Heart left ventricle (tissue), 16 donors: Measurements from ENCODE around the gene LCE3E. TPM values are rescaled to one million over a fixed set of nuclear protein-coding genes. Genes with fewer than 3 reads are reported as not detected.
"Not testable (repeated sequence)": the region's sequence is repeated elsewhere in the genome, so short reads cannot be mapped to it uniquely, and the experiment has no call there.

Experiments
- ATAC-seq, 4 donors: fragments of 200-7000 bp; cut with Tn5 transposase; one replicate each; pipeline ENCODE4 v1.9.1; 2020 to 2022; ENCODE audit warnings: moderate library complexity in 4 of 4, mild to moderate bottlenecking in 3 of 4, moderate number of reproducible peaks in 1 of 4
- DNase-seq, 5 donors: peaks; one replicate each; pipeline ENCODE4 v3.0.0-alpha.2; 2020
- H3K27ac ChIP-seq, 12 donors: fragments of 200-600 bp; sonication (generic) in 4 of 12; one replicate each; pipeline versions ENCODE4 v1.5.0 to v1.8.0; 2016 to 2022; ENCODE audit warnings: mild to moderate bottlenecking in 2 of 12
- H3K27me3 ChIP-seq, 9 donors: fragments of 200-600 bp; sonication (generic) in 2 of 9; one replicate each; pipeline versions ENCODE4 v1.5.1 to v1.8.0; 2016 to 2022; ENCODE audit warnings: mild to moderate bottlenecking in 3 of 9
- H3K36me3 ChIP-seq, 9 donors: fragments of 200-600 bp; sonication (generic) in 2 of 9; one replicate each; pipeline versions ENCODE4 v1.5.0 to v1.8.0; 2018 to 2022; ENCODE audit warnings: mild to moderate bottlenecking in 2 of 9
- H3K4me1 ChIP-seq, 12 donors: fragments of 200-600 bp; sonication (generic) in 4 of 12; one replicate each; pipeline versions ENCODE4 v1.5.0 to v1.8.0; 2016 to 2022; ENCODE audit warnings: mild to moderate bottlenecking in 3 of 12
- H3K4me3 ChIP-seq, 12 donors: fragments of 200-600 bp; sonication (generic) in 4 of 12; one replicate each; pipeline versions ENCODE4 v1.5.0 to v1.8.0; 2017 to 2022; ENCODE audit warnings: mild to moderate bottlenecking in 9 of 12, moderate library complexity in 4 of 12
- H3K9me3 ChIP-seq, 12 donors: fragments of 200-600 bp; sonication (generic) in 4 of 12; one replicate each; pipeline versions ENCODE4 v1.5.0 to v1.8.0; 2016 to 2022; ENCODE audit warnings: mild to moderate bottlenecking in 1 of 12
- CTCF ChIP-seq, 12 donors: fragments of 200-600 bp; sonication (generic) in 4 of 12; IDR thresholded peaks; one replicate each; pipeline versions ENCODE4 v1.5.0 to v1.8.0; 2018 to 2022; ENCODE audit warnings: antibody characterized with exemption in 12 of 12, mild to moderate bottlenecking in 5 of 12
- POLR2A ChIP-seq, 2 donors: fragments of 450-650 bp; IDR thresholded peaks; one replicate each; pipeline ENCODE4 v1.6.1; 2017; ENCODE audit warnings: antibody characterized with exemption in 2 of 2, mild to moderate bottlenecking in 2 of 2, moderate library complexity in 2 of 2
- WGBS, 4 donors: extraction: QIAGEN DNeasy Blood & Tissue Kit in 2 of 4; methylation state at CpG; one replicate each; pipeline versions ENCODE4 v1.1.5 to v1.1.7; 2013 to 2018; 5-methylcytosine and 5-hydroxymethylcytosine counted together
- intact Hi-C, 10 donors: fragments of 100-400 bp; cut with DNase I; formaldehyde crosslinking; loops; one replicate each; pipeline versions ENCODE4 v1.11.1 to v1.14.2; 2022
- polyA plus RNA-seq, 2 donors: library from polyadenylated mRNA; stranded (reverse); fragments of 200-250 nt; gene quantifications; one replicate each; pipeline ENCODE4 v1.2.3, GENCODE V29; 2013
- total RNA-seq, 9 donors: library from RNA; depleted of rRNA in 2 of 9; stranded (reverse); fragments of >200 nt in 2 of 9; fragmentation: NEBNext Ultra II Directional in 3 of 9; extraction: Animal tissue kit (Norgen Biotek cat#: 25700) in 3 of 9; gene quantifications; one replicate each; pipeline versions ENCODE4 v1.1.0 to v1.2.4, GENCODE V29; 2016 to 2023
- donor health status: ischemic (EF 13 %, LVEDD 7.1; RV severe dilation, severe dysfunction).
- donor health status: healthy with polysubstance abuse.
- donor health status: DM: no; HTN: yes; CAD: no.
- donor health status: DM: no; HTN: no; CAD: no.
- donor health status: ischemic (EF 25% LVEDD 6.9; RV normal size, moderate dysfunction).
- donor health status: ischemic (EF 25% LVEDD 5.7; RV mildly dilated, moderate dysfunction).
- donor health status: healthy.
- donor health status: DM: yes; HTN: yes; CAD: no.
- donor health status: ischemic (EF 35%, LVEDD 5.7; RV mildly dilated, moderate dysfunction).
- donor health status: nonischemic (EF 11% LVEDD 7.7; RV severe dilation, severe dysfunction).
- donor health status: DM: yes; HTN: yes; CAD: no.
- donor health status: PGD.
- donor health status: ischemic (EF 29% LVEDD 5.4; RV normal size, mild dysfunction).
- donor health status: nonischemic (EF 23%, LVEDD 6.1; RV moderate dilation, normal function).

Gene LCE3E
- total and polyA plus RNA-seq, 11 donors: not detected

DNA sequence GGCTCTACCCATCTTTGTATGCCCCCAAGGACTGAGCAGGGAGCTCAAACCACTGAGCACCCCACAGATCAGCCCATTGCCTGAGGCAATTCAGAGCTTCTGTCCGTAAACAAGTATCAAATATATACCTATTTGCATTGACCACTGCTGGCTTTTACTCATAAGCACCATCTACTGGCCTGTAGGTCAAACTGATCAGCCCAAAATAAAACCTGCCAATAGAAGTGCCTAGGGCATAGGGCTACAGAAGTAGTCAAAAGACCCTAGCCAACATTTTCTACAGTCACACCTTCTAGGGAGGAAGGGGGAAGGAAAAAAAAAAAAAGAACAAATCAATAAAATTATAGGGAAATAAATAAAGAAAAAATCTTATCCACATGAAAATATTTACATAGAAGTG lies 19.0 kb upstream of the LCE3E start:
- intact Hi-C loops: no loop called here
- H3K27me3 ChIP-seq: no peaks in the 10 kb centered on the region
- DNase-seq: no peak
- WGBS, 4 donors: 44 to 86% (median 61%) methylated on average over 1 of the region's 1 CpG; no CpG with 5 or more reads in 1 of the 4 donors
- no peak overlapping the region for H3K4me3 ChIP-seq
- no peak for ATAC-seq
- H3K27ac ChIP-seq: no peak overlapping the region
- TF ChIP-seq POLR2A (IDR thresholded peaks at IDR 0.05) (no peak), CTCF (IDR thresholded peaks at IDR 0.05) (no peak)
- H3K9me3 ChIP-seq: no peaks in the 10 kb centered on the region
- H3K36me3 ChIP-seq: no peaks in the 10 kb centered on the region
- H3K4me1 ChIP-seq: no peaks in the 10 kb centered on the region

GRCh38 chr1:152582647-152583046 lies 16.1 kb upstream of the LCE3E start:
- Histone ChIP-seq H3K27me3 (peaks cover 0 to 4% (median 0%) of the 10 kb centered on the region in 9 donors), H3K9me3 (no peaks in the 10 kb centered on the region), H3K4me3 (no peak overlapping the region), H3K36me3 (no peaks in the 10 kb centered on the region), H3K4me1 (no peaks in the 10 kb centered on the region), H3K27ac (no peak overlapping the region)
- DNase-seq: no peak
- TF ChIP-seq POLR2A (IDR thresholded peaks at IDR 0.05): no peak
- TF ChIP-seq CTCF (IDR thresholded peaks at IDR 0.05): no peak
- 59 to 88% (median 70%) methylated on average over 1 of the region's 1 CpG for WGBS, 4 donors
- intact Hi-C loops: no loop called here
- ATAC-seq: no peak

DNA sequence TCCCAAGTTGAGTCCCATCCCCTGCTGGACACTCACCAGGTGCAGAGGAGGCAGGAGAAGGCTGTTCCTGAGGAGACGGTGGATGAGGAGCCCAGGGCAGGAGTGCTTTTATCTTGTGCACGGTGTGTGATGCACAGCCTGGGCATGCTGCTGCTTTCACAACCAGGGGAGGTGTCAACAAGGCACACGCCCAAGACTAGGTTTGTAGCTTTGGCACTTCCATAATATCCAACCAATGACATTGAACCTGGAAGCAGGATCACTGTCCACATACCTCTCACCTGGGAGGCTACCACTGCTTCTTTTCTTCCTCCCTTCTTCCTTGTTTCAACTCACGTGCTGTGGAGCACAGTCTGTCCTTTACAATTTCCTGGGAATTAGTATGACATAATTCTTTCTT lies 13.9 kb upstream of the LCE3E start, which contains the start of gene LCE3D:
LCE3D (minus strand) TSS at position 84 of the 400 bp plus-strand sequence. CDS start 580 bp downstream, outside the sequence.
- H3K36me3 ChIP-seq: no peaks in the 10 kb centered on the region
- no peaks in the 10 kb centered on the region for H3K4me1 ChIP-seq
- 59 to 67% (median 63%) methylated on average over 4 of the region's 4 CpGs for WGBS, 4 donors
- no peak within 1 kb of the TSS for H3K27ac ChIP-seq
- no peak for TF ChIP-seq CTCF (IDR thresholded peaks at IDR 0.05)
- TF ChIP-seq POLR2A (IDR thresholded peaks at IDR 0.05): no peak
- intact Hi-C loops: no loop called here
- no peaks in the 10 kb centered on the region for H3K9me3 ChIP-seq
- H3K27me3 ChIP-seq: peaks cover 0 to 4% (median 0%) of the 10 kb centered on the region in 9 donors
- no peak for DNase-seq
- no peak for ATAC-seq
- no peak within 1 kb of the TSS for H3K4me3 ChIP-seq

- H3K27ac ChIP-seq, DNase-seq, H3K4me1 ChIP-seq, H3K36me3 ChIP-seq, H3K27me3 ChIP-seq, H3K4me3 ChIP-seq, H3K9me3 ChIP-seq, ATAC-seq, intact Hi-C loops: not testable (repeated sequence)
- whole genome bisulfite sequencing, 4 donors: 72 to 85% (median 82%) methylated on average over 6 to 9 of the region's 9 CpGs; no CpG with 5 or more reads in 1 of the 4 donors
These were observed 12.9 kb upstream of the LCE3E start for GRCh38 chr1:152579526-152579925.

DNA sequence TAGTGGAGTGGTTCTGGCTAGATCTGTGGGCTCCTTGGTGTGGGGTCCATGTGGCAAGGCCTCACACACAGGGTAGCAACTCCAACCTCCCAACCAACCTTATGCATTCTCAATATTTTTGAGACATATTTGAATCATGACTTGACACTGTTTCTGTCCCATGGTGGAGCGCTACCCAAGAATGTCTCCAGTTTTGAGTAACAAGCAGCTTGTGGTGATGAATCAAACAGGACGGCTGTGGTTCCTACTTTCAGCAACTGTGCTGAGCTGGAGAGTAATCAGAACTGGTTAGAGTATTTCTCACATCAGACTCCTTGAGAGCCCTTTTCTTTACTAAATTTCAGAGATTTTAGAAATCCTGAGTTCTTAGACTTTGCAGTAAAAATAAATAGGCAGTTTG lies 10.6 kb upstream of the LCE3E start:
- intact Hi-C loops: no loop called here
- Histone ChIP-seq H3K36me3 (no peaks in the 10 kb centered on the region), H3K27ac (no peak overlapping the region), H3K4me3 (no peak overlapping the region), H3K9me3 (no peaks in the 10 kb centered on the region), H3K4me1 (no peaks in the 10 kb centered on the region), H3K27me3 (peaks cover 0 to 4% (median 0%) of the 10 kb centered on the region in 9 donors)
- ATAC-seq (no peak), DNase-seq (no peak)
- WGBS, 4 donors: 78 to 95% (median 86%) methylated on average over 2 of the region's 2 CpGs
- no peak for TF ChIP-seq POLR2A (IDR thresholded peaks at IDR 0.05)
- TF ChIP-seq CTCF (IDR thresholded peaks at IDR 0.05): no peak
